22Rv1 (cell line): ENCODE results near the gene KIAA1217.

ENCODE experiments used
- ZFX ChIP-seq: fragments of 450-650 bp; IDR thresholded peaks from 2 replicates; pipeline ENCODE4 v1.6.1; 2017; ENCODE audit warnings: antibody characterized with exemption, borderline replicate concordance
- TF ChIP-seq, protein P1 (sequence below): fragments of 450-650 bp; IDR thresholded peaks from 2 replicates; pipeline ENCODE4 v1.5.1; 2017; ENCODE audit warnings: mild to moderate bottlenecking

DNA sequence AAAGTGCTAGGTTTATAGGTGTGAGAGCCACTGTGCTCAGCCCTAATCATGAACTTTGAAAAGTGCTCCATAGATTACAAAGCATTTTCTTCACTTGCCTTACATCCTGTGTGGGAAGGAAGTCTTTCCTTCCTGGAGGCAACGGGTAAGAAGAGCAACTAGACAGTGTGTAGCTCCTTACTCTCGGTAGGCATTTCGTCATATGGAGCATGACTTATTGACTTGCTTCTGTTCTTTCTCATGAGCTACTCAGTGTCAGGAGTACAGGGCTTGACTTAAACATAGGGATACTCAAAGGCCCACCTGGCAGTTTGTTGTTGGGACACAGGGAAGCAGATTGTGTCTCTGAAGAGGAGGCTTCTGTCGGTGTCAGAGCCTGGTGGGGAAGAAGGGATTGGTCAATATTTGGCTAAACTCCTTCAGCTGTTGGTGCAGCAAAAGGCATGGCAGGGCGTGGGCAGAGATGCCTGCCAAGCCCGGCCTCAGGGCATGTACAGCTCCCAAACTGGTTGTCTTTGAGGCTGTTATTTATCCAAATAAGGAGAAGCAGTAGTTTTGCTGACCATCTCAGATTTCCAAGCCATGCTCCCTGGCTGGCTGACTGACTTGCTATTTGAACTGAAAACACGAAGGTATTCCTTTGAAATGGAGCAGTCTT lies 248.9 kb downstream of the KIAA1217 start:
- TF ChIP-seq, protein P1, sequence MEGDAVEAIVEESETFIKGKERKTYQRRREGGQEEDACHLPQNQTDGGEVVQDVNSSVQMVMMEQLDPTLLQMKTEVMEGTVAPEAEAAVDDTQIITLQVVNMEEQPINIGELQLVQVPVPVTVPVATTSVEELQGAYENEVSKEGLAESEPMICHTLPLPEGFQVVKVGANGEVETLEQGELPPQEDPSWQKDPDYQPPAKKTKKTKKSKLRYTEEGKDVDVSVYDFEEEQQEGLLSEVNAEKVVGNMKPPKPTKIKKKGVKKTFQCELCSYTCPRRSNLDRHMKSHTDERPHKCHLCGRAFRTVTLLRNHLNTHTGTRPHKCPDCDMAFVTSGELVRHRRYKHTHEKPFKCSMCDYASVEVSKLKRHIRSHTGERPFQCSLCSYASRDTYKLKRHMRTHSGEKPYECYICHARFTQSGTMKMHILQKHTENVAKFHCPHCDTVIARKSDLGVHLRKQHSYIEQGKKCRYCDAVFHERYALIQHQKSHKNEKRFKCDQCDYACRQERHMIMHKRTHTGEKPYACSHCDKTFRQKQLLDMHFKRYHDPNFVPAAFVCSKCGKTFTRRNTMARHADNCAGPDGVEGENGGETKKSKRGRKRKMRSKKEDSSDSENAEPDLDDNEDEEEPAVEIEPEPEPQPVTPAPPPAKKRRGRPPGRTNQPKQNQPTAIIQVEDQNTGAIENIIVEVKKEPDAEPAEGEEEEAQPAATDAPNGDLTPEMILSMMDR = no peak
- TF ChIP-seq ZFX = no peak
